ENCODE measurements around the gene COL9A1. TPM values are rescaled to one million over a fixed set of nuclear protein-coding genes. Genes with fewer than 3 reads are reported as not detected.

COL9A1 gene
- total RNA-seq, 1 experiment from 2014 or later: 7.8 TPM

GRCh38 chr6:70175770-70176169 lies 127.1 kb downstream of the COL9A1 start:
- TF ChIP-seq CTCF (conservative IDR thresholded peaks at IDR 0.05): no peak

More at GRCh38 chr6:70175770-70176169, 127.1 kb downstream of the COL9A1 start:
- H3T11ph ChIP-seq (ENCODE audit: low read length): no peak overlapping the region
- H3K4ac ChIP-seq (ENCODE audit: low read depth, low read length): no peak overlapping the region
- H2BK20ac ChIP-seq (ENCODE audit: low read depth, low read length, poor library complexity, severe bottlenecking): no peak overlapping the region
- no peak overlapping the region for H2BK12ac ChIP-seq (ENCODE audit: insufficient read length, low read depth, low read length)
- Mint-ChIP-seq H3K27ac (no peak overlapping the region), H3K36me3 (ENCODE audit: insufficient read depth in 1 of 3, low read depth in 3 of 3) (no peaks in the 10 kb centered on the region; a peak in 1 of 7 replicates), H3K9me3 (0 out of 5 replicates have a peak, but pooled peaks cover 0 to 3% of the 10 kb centered on the region in 2 experiments), H3K4me3 (no peak overlapping the region), H3K27me3 (ENCODE audit: low read depth) (no peaks in the 10 kb centered on the region), H3K4me1 (no peaks in the 10 kb centered on the region)
- no peak overlapping the region for H4K91ac ChIP-seq (ENCODE audit: insufficient read length, low read depth, low read length)
- no peaks in the 10 kb centered on the region for H3K27me3 ChIP-seq (ENCODE audit: insufficient read depth, low read length)
- no peak overlapping the region for H4K8ac ChIP-seq (replicated peaks; ENCODE audit: insufficient read length, low read depth, low read length)
- no peak overlapping the region for H2BK120ac ChIP-seq (ENCODE audit: low read depth, low read length, poor library complexity, severe bottlenecking)
- no peak overlapping the region for H3K56ac ChIP-seq (ENCODE audit: insufficient read length, low read depth, low read length)
- no peak overlapping the region for H2AK5ac ChIP-seq (ENCODE audit: insufficient read length, low read length)
- no peak overlapping the region for H2BK15ac ChIP-seq (ENCODE audit: low read depth, low read length)
- no peak for DNase-seq
- H3K79me2 ChIP-seq (ENCODE audit: insufficient read depth, low read length): no peaks in the 10 kb centered on the region
- no peak overlapping the region for H2AFZ ChIP-seq (ENCODE audit: low read length)
- WGBS (ENCODE audit: extremely low coverage, insufficient read length, low lambda C conversion rate): no CpG with 5 or more reads among the region's 2 CpGs
- no peak overlapping the region for H3K23ac ChIP-seq (ENCODE audit: insufficient read length, low read depth, low read length)
- H2BK5ac ChIP-seq (ENCODE audit: insufficient read length, low read length): no peak overlapping the region
- H4K5ac ChIP-seq (ENCODE audit: insufficient read length, low read depth, low read length): no peak overlapping the region
- H3K23me2 ChIP-seq (ENCODE audit: insufficient read length, low read depth, low read length, poor library complexity, severe bottlenecking): no peaks in the 10 kb centered on the region
- H3K4me1 ChIP-seq (ENCODE audit: insufficient read depth, low read length): no peaks in the 10 kb centered on the region
- H3K79me1 ChIP-seq (ENCODE audit: insufficient read depth, low read depth, low read length, poor library complexity, severe bottlenecking): no peaks in the 10 kb centered on the region
- H4K20me1 ChIP-seq (ENCODE audit: control insufficient read depth, insufficient read depth, insufficient read length): no peaks in the 10 kb centered on the region
- no peak overlapping the region for H3K27ac ChIP-seq (ENCODE audit: insufficient read length, low read depth, low read length)
- H3K9ac ChIP-seq (ENCODE audit: extremely low read depth, insufficient read length, low read length): no peak overlapping the region
- H3K14ac ChIP-seq (ENCODE audit: insufficient read depth, low read length): no peak overlapping the region
- H3K18ac ChIP-seq (ENCODE audit: insufficient read length, low read depth, low read length): no peak overlapping the region
- H3K4me2 ChIP-seq (ENCODE audit: insufficient read depth, insufficient read length, low read length): no peak overlapping the region
- H3K9me3 ChIP-seq (ENCODE audit: control insufficient read depth, low read depth, low read length): no peaks in the 10 kb centered on the region

Measured in H9 (cell line).